Measurements from ENCODE around the gene RAB38.

The RAB38 gene

DNA sequence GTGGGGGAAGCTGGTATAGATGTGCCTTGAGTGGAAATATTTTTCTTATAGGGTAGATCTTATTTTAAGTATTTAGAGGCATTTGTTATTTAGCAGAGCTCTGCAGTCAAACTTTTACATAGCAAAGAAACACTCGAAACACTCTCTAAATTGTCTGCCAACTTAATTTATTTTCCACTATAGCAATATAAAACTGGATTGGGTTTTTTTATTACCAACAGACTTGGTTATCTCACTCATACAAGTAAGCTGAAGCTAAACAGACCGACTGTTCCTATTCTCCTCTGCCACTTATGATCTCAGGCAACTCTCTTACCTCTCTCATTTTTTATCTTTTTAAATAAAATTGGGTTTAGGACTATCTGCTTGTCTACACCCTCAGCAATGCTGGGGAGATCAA lies 4.6 kb downstream of the RAB38 start:
- DNase-seq (ENCODE audit: low read depth in 4 of 4, low spot score in 1 of 4) = no peak

DNA sequence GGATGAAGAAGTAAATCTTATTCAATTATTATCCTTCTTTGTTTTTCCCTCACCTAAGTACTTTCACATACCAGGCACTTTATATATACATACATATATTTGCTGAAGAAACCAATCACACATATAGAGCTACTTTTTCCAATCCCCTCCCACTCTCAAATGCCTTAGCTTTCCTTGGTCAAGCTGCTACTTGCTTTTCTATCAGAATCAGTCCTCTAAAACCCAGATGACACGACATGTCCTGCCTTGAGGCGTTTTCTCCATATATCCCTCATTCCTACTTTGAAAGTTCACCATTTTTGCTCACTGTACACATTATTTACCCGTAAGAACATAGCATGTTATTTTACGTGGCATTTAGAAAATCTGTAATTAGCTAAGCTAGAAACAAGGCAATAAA lies 5.4 kb downstream of the RAB38 start:
- no peak for DNase-seq (ENCODE audit: low read depth in 4 of 4, low spot score in 1 of 4)

DNA sequence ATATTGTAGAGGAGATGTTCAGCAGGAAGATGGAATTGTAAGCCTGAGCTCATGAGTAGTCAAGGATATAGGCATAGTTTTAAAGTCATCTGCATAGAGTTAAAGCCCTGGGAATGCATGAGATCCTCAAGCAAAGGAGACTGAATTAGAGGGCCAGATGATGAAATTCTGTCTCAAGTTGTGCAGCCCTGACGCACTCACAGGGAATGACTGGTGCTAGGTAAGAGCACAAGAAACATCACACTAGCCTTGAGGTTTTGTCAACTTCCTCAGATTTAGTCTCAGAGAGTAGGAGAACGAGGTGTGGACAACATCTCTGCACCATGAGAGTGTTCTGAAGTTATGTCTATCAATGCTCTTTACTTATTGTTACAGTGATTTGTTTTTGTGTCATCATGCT lies 5.8 kb downstream of the RAB38 start:
- DNase-seq (ENCODE audit: low read depth in 4 of 4, low spot score in 1 of 4) = no peak

DNA sequence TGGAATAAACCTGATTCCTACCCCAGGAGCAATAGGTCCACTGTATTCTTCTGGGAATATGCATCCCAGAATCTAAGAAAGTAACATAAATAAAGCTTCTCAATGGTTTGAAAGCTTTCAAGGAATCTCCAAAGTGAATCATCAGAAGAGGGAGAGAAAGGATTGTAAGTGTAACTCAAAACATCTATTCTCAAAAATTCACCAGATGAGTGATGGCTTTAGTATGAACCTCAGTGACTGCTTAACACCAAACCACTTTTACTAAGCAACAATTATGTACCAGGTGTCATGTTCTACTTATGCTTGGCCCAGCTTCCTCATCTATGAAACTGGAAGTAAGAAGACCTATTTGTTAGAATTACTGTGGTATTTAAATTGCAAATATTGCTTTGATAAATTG lies 7.4 kb downstream of the RAB38 start:
- no peak for DNase-seq (ENCODE audit: low read depth in 4 of 4, low spot score in 1 of 4)

DNA sequence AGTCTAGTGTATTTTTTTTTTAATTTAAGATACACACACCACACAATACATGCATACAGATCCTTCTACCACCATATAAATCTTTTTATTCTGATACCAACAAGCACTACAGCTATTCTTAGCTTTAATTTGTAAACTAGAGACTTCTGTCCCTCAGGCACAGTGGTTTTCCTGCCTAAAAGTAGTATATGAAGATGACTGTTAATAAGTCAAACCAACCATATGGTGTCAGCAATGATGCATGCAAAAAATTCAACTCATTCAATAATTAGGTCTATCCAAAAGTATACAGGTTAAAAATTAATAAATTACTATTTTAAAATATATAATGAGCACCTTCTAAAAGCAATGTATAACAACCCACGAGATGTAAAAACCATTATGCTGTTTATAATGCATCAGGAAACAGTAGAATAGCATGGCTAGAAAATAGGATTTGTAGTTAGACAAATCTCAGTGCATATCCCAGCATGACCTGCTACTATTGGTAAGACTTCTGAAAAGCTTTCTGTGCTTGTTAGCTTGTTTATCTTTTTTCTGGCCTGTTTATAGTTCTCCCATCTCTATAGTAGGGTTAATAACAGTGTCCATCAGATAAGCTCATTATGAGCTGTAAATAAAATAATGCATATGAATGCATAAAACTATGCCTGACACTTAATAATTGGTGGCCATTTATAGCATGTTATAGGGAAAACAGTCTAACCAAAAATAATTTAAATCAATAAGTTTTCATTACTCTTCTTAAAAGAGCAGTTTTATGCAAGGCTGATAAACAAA lies 10.2 kb downstream of the RAB38 start:
- no peak for DNase-seq (ENCODE audit: low read depth in 4 of 4, low spot score in 1 of 4)

DNA sequence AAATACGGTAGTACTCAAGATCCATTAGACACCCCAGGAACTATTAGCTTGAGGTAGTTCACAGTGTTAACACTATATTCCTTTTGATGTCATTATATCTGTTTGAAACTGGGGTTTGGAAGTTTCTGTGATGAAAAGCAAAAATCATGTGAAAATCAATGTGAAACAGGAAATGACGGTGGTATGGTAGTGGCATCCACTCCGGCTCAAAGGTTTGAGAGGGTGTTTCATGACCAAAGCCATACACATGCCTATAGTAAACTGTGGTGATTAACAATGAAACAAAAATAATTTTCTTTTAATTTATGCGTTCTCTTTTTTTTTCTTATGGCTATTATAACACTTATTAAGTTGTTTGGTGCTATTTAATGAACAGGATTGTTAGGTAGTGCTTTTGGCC lies 10.9 kb downstream of the RAB38 start:
- DNase-seq (ENCODE audit: low read depth in 4 of 4, low spot score in 1 of 4) = no peak

DNA sequence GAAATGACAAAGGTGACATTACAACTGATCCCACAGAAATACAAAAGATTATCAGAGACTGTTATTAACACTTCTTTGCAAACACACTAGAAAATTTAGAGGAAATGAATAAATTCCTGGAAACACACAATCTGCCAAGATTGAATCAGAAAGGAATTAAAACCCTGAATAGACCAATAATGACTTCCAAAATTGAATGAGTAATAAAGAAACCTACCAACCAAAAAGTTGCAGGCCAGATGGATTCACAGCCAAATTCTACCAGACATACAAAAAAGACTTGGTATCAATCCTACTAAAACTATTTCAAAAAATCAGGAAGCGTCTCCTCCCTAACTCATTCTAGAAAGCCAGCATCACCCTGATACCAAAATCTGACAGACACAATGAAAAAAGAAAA lies 17.2 kb downstream of the RAB38 start:
- no peak for DNase-seq (ENCODE audit: low read depth in 4 of 4, low spot score in 1 of 4)

DNA sequence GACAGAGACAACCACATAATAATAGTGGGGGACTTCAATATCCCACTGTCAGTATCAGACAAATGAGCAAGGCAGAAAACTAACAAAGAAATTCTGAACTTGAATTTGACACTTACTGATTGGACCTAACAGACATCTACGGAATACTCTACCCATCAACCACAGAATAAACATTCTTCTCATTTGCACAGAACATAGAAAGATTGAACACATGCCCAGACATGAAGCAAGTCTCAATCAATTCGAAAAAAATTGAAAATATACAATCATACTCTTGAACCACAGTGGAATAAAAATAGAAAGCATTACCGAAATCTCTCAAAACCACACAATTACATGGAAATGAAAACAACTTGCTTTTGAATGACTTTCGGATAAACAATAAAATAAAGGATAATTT lies 17.9 kb downstream of the RAB38 start:
- DNase-seq (ENCODE audit: low read depth in 4 of 4, low spot score in 1 of 4) = no peak

DNA sequence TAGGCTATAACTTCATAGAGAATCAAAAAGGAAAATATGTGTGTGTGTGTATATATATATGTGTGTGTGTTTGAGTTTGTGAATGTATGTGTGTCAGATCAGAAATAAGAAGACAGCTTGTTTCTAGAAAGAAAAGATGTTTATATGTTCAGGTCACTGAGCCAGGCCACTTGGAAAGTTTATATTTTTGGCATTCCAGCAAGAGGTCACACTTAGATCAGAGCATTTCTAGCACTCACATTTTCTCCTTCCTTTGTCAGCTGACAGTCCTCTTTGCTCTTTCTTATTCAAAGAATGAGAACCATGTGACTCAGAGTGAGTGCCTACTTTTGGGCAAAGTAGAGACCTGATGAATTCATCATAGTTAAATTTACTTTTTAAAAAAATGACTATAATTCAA lies 22.9 kb downstream of the RAB38 start:
- no peak for DNase-seq (ENCODE audit: low read depth in 4 of 4, low spot score in 1 of 4)

DNA sequence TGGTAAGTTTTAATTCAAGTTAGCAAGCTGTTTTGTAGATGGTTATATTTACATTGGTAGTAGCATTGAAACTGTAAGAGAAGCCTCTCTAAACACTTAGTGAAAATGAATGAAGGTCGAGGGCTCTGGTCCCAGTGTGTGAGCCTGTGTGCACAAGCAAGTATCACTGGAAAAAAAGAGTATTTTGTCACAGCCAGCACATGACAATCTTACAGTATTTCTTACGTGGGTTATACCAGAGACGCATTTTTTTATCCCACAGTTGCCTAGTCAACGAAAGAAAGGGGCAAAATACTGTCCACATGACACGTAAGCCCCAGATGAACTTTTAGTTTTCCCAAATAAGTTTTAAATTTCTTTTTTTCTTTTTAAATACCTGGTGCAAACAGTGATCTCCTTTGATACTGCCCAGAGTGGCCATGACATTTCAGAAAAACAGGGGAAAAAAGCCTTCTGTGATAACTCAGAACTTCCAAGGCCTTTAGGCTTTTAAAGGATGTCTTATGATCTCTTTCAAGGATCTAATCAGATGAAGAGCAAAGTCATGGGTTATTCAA lies 23.5 kb downstream of the RAB38 start:
- no peak for DNase-seq (ENCODE audit: low read depth in 4 of 4, low spot score in 1 of 4)

DNA sequence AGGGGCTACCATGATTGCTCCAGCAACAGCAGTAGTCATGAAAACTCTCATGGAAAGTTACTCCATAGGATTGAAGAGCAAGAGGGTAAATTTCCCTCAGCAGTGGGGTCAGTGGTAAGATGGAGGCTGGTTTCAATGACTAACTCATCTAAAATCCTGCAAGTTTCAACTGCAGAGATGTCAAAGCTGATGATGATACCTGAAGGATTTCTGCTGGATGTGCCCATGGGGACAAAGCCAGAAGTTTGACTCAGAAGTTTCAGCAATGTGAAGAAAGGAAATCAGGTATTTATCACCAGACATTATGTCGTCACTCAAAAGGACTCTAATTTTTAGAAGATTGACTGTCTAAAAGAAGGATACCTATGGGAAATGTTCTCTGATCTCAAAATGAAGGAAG lies 29.1 kb downstream of the RAB38 start:
- DNase-seq (ENCODE audit: low read depth in 4 of 4, low spot score in 1 of 4) = no peak

DNA sequence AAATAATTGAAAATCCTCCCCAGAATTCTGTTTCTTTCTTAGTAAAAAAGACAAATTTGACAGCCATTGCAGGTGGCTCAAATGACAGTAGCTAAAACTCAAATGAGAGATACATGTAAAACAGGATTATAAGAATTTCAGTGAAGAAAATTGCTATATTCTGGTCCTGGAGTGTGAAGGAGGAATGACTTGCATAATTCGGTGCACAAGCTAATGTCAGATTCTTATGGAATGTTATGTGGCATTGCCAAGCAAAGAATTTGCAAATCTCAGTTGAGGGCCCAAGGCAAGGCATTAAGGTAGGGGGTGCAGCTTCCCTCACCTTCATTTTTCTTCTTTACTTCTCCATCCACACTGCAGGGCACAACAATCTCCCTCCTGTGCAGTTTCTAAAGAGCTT lies 35.4 kb downstream of the RAB38 start:
- DNase-seq (ENCODE audit: low read depth in 4 of 4, low spot score in 1 of 4) = no peak

DNA sequence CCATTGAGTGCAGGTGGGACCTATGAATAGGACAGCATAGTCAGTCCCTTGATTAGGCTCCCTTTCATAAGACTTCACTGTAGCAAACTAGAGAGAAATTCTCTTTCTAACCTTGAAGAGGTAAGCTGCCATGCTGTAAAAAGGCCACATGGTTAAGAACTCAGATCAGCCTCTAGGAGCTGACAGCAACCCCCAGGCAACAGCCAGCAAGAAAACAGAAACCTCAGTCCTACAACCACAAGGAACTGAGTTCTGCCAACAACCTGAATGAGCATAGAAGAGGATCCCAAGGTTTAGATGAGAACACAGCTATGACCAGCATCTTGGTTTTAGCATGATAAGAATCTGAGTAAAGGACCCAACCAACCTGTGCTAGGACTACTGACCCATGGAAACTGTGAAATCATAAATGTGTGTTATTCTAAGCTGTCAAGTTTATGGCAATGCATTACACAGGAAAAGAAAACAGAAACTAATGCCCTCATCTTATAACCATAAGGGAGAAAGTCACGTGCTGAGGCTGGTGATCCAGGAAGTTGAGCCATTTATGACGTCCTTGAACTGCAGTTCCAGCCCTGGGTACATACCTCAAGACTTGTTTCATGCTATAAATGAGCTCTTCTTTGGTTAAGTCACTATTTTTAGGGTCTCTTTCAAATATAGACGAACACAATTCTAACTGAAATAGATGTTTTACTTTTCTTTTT lies 43.3 kb downstream of the RAB38 start:
- no peak for DNase-seq (ENCODE audit: low read depth in 4 of 4, low spot score in 1 of 4)

DNA sequence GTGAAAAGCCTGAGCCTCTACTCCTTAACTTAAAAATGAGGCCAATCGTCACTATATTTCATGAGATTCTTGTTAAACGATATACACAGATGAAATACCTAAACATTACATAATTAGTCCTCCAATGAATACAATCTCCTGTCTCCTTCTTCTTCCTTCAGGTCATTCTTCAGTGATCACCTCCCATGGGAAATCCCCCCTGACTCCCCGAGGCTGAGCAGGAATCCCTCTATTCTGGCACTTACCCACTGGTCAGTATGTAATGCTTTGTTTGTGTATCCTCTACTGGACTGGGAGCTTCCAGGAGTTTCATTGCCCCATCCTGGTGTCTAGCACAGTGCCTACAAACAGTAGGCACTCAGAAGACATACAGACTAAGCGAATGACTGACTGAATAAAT lies 52.3 kb downstream of the RAB38 start:
- no peak for DNase-seq (ENCODE audit: low read depth in 4 of 4, low spot score in 1 of 4)

DNA sequence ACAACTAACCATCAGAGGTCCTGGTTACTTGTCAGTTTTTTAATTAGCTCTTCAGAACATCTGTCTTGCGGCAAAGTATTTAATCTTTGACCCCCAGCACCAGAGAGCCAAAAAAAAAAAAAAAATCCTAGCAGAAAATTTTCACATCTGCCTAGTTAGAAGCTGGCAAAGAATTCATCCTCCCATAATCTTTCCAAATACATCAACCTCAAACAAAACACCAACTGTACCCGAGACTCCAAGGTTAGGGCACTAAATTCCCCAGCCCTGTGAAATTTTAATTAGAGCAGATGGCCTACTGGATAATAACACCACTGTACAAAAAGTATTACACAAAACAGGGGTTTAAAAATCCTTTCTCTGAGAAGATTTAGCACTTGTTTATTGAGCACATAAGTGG lies 55.7 kb downstream of the RAB38 start:
- no peak for DNase-seq (ENCODE audit: low read depth in 4 of 4, low spot score in 1 of 4)

DNA sequence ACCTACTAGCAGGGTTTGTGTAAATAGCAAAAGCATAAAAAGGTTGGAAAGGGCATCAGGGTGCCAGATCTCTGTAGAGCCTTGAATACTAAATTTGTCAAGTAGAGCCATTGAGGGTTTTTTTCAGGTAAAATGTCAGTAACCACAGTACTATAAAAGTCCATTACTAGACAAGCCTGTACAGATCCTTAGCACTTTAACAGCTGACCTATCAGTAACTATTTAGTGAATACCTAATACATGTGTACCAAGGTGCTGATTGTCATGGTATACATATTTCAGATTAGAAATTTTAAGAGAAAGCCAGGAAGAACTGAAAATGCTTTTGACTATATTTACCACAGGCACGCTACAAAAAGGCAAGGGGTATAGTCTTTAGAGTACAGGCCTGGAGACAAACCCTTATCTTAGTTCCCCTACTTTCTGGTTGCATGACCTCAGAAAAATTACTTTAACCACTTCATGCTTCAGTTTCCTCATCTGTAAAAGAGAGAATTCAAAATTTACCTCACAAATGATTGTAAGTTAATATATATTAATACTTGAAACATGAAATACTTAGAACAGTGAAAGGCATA lies 57.9 kb downstream of the RAB38 start:
- no peak for DNase-seq (ENCODE audit: low read depth in 4 of 4, low spot score in 1 of 4)

DNA sequence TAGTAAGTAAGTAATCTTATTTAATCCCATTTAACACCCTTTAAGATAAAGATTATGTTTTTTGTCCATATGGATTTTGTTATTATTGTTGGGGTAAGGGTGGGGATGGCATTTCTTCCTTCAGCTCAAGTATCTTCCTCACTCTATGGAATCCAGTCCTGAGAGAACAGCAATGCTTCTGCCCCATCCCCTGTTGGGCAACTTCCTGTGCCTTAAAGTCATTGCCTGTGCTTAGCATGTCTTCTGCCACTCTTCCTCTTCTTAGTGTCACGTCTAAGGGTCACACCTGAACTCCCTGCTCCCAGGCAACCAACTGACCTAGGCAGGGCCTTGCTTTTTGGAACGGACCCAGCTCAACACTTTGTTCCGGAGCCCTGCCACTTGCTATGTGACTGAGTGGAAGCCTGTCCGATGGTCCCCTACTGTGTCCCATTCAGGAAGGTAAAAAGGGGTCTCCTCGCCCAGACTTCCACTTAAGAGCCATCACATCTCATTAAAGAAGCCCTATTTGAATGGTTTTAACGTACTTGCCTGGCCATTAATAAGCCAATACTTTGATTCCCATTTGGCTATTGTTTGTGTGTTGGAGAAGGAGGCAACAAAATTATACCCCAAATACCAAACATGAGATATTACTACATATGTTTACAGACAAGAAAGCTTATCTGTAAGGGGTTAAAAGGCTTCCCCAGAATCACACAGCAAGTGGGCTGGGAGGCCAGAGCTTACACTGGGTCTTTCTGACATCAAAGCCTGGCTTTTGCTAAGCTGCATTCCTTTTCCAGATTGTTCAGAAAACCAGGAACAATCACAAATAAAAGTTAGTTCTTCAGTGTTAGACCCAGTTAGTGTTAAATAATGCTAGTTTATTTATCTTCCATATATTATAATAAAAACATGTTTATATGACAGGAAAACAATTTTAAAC lies 59.2 kb downstream of the RAB38 start:
- no peak for DNase-seq (ENCODE audit: low read depth in 4 of 4, low spot score in 1 of 4)

DNA sequence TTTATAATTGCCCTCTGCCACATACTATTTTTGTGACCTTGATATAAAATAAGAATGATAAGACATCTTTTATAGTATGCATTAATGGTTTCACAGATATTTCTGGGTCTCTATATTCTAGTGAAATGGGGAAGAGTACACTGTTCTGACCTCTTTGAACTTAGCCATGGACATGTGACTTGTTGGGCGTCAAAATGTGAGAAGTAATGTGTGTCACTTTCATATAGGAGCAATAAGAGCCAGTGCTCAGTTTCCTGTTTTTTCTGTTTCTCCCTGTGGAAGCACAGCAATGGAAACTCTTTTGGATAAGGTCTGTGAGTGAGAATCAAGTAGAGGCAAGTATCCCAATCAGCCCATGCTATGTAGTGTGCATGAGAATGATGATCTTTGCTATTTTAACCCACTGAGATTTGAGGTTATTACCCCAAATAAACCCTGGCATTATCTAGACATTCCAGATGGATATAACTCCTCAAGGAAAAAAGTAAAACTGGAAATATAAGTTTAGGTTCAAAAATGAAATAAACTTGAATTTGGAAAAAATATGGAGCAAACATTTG lies 60.7 kb downstream of the RAB38 start:
- no peak for DNase-seq (ENCODE audit: low read depth in 4 of 4, low spot score in 1 of 4)

DNA sequence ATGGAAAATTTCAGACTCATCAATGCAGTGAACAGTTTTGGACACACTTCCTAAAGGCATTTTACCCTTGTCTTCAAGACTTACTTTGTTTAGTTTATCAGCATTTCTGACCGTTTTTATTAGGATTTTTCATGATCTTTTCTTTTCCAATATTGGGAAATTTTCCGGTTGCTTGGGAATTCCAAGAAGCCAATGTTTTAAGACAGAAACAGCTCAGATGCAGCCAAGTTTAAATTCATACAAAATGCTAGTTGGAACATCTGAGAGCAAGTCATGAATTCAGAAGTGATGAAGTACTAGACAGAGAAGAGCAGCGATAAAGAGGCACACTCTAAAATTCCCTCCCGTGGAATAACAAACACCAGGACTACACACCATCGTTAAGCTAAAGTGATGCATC lies 68.6 kb downstream of the RAB38 start:
- DNase-seq (ENCODE audit: low read depth in 4 of 4, low spot score in 1 of 4) = no peak

DNA sequence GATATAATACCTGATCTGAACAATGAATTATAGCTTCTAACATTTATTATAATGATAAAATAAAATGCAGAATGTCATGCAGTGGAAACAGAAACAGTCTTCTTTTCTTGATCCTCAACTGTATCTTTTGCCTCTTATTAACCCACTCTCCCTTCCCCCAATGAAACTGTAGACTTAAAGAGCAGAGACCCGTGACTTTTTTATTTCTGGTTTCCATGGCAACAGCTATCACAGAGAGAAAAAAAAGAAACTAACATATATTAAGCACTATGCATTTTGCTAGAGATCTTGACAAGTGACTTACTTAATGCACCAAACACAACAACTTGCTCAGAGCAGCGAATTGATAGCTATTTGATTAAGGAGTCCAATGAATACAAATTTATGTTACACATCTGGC lies 69.3 kb downstream of the RAB38 start:
- DNase-seq (ENCODE audit: low read depth in 4 of 4, low spot score in 1 of 4) = no peak

DNA sequence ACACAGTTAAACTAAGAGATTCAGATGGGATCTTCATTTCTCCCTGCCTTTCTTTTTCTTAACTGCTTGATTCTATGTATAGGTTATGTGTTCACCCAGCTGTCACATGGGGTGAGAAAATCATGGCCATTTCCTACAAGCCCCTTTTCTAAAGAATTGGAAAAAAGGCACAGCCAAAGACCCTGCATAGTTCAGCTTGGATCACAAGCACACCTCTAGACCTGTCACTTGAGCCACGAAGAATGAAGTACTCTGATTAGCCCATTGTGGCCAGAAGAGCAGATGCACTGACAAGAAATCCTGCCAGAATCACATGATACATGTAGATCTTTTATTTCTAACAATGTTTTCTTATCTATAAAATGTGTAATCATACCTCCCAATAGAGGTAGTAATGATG lies 69.7 kb downstream of the RAB38 start:
- DNase-seq (ENCODE audit: low read depth in 4 of 4, low spot score in 1 of 4) = no peak

Measured in stimulated activated CD4-positive, alpha-beta T cell treated with anti-CD3 and anti-CD28 coated beads, Interleukin-1b, Interleukin-23, amount 100 ng/mL, for 24 hours (primary cell).